ENCODE results near the gene SDF2L1.
A peak's percentile ranks its signal among the peaks of the same experiment; 100 is the strongest.
"Not testable (repeated sequence)": the region's sequence is repeated elsewhere in the genome, so short reads cannot be mapped to it uniquely, and the experiment has no call there.

SDF2L1 gene

GRCh38 chr22:21641789-21642583 is at the start of gene SDF2L1:
TSS of gene SDF2L1 (plus strand) at chr22:21642302. CDS start at chr22:21642337, 35 bp downstream.
- peak; percentile 99 for DNase-seq

GRCh38 chr22:21592422-21592821 is 49.7 kb upstream of the SDF2L1 start:
- no peak for DNase-seq

GRCh38 chr22:21593406-21594232 is 48.5 kb upstream of the SDF2L1 start:
- DNase-seq: no peak

- DNase-seq: no peak
Measured at GRCh38 chr22:21594865-21595452, 47.1 kb upstream of the SDF2L1 start.

GRCh38 chr22:21596356-21597135 is 45.6 kb upstream of the SDF2L1 start:
- DNase-seq: not testable (repeated sequence)

- DNase-seq: no peak
Measured at GRCh38 chr22:21598302-21598701, 43.8 kb upstream of the SDF2L1 start.

- DNase-seq: no peak
Measured at GRCh38 chr22:21599053-21599893, 42.8 kb upstream of the SDF2L1 start.

- no peak for DNase-seq
Measured at GRCh38 chr22:21602579-21602978, 39.5 kb upstream of the SDF2L1 start.

GRCh38 chr22:21603973-21604372 is 38.1 kb upstream of the SDF2L1 start:
- DNase-seq: no peak

GRCh38 chr22:21605887-21606564 is 36.1 kb upstream of the SDF2L1 start:
- no peak for DNase-seq

- no peak for DNase-seq
Measured at GRCh38 chr22:21606775-21607174, 35.3 kb upstream of the SDF2L1 start.

- not testable (repeated sequence) for DNase-seq
Measured at GRCh38 chr22:21609556-21610157, 32.4 kb upstream of the SDF2L1 start.

- no peak for DNase-seq
Measured at GRCh38 chr22:21611210-21611977, 30.7 kb upstream of the SDF2L1 start.

- DNase-seq: no peak
Measured at GRCh38 chr22:21612858-21613257, 29.2 kb upstream of the SDF2L1 start.

GRCh38 chr22:21613553-21614233 is 28.4 kb upstream of the SDF2L1 start:
- DNase-seq: no peak

GRCh38 chr22:21615731-21616130 is 26.4 kb upstream of the SDF2L1 start:
- no peak for DNase-seq

- DNase-seq: not testable (repeated sequence)
Measured at GRCh38 chr22:21617337-21617736, 24.8 kb upstream of the SDF2L1 start.

- DNase-seq: no peak
Measured at GRCh38 chr22:21621025-21621424, 21.1 kb upstream of the SDF2L1 start.
